Right kidney (tissue), 1 donor: ENCODE data around the gene ATRNL1.
A peak's percentile ranks its signal among the peaks of the same experiment; 100 is the strongest.
"Not testable (repeated sequence)": the region's sequence is repeated elsewhere in the genome, so short reads cannot be mapped to it uniquely, and the experiment has no call there.

Experiments used
- DNase-seq: peaks from one replicate; pipeline ENCODE4 v3.0.0-alpha.2; 2016

The ATRNL1 gene

GRCh38 chr10:115207276-115207675 is 114.1 kb downstream of the ATRNL1 start:
- not testable (repeated sequence) for DNase-seq

DNA sequence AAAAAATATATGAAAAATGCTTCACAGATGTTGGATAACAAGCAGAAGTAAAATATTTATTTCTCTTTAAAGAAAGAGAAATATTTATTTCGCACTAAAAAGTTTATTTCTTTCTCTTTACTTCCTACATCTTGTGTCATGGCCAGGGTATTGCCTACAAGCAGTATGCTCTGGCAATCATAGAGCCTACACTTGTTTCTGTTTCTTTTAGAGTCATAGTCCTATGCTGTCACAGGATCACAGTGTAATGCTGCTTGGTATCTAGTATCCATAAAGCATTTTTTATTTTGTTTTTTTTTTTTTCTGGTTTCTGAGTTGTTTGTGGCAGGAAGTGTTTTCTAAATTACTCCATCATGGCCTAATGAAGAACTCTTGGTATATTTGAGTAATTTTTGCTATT is 116.0 kb downstream of the ATRNL1 start:
- DNase-seq, result peak; percentile 1

GRCh38 chr10:115214829-115215228 is 121.7 kb downstream of the ATRNL1 start:
- no peak for DNase-seq

DNA sequence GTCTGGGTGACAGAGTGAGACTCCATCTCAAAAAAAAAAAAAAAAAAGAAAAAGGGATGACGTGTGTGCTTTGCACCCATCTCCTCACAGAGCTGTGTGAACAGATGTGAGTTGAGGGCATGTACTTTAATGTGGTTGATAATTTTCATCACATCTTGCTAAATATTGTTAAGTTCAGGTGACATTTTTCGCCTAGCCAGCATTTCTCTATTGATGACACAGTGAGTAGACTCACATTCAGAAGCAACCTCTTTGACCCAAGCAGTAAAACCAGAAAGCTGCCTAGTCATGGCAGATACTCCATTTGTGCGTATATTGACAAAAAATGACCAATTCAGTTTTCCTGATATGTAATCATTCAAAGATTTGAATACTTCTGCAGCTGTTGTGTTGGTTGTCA is 126.0 kb downstream of the ATRNL1 start:
- no peak for DNase-seq

GRCh38 chr10:115222039-115222438 is 128.9 kb downstream of the ATRNL1 start:
- no peak for DNase-seq

DNA sequence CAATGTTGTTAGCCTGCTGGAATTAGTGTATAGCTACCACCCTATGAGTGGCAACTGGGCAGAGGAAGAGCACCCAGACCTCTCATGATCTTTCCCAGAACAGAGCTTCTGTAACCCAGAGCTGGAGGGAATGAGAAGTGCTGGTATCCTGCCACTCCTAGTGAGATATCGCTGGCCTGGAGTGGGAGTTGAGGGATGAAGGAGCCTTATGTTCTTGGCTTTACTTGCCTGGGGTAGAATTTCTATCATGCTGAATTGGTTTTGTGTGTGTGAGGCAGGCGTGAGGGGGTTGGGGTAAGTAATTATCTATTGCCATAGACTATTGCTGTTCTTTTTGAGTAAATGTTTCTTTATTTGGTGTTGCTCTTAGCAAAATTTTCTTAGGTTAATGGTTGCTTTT is 146.6 kb downstream of the ATRNL1 start:
- DNase-seq, result no peak

DNA sequence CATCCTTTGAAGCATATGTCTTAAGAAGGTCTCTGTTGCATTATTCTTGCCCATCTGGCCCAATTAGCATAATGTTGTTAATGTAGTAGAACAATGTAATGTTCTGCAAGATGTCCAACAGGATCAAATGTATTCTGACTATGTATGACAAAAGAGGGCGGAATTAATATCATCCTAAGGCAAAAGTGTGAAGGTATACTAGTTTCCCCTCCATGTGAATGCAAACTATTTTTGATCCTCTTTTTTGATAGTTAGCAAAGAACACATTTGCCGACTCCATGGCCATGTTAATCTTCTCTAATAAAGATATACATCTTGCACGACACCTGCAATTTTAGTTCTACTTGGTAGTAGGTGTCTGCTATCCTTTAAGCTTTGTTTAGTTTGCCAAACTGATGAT is 157.6 kb downstream of the ATRNL1 start:
- DNase-seq, result no peak

DNA sequence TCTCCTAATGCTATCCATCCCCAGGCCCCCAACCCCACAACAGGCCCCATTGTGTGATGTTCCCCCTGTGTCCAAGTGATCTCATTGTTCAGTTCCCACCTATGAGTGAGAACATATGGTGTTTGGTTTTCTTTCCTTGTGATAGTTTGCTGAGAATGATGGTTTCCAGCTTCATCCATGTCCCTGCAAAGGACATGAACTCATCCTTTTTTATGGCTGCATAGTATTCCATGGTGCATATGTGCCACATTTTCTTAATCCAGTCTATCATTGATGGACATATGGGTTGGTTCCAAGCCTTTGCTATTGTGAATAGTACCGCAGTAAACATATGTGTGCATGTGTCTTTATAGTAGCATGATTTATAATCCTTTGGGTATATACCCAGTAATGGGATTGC is 160.6 kb downstream of the ATRNL1 start:
- DNase-seq, result not testable (repeated sequence)

- no peak for DNase-seq
These were observed 179.3 kb downstream of the ATRNL1 start for GRCh38 chr10:115272482-115272881.

DNA sequence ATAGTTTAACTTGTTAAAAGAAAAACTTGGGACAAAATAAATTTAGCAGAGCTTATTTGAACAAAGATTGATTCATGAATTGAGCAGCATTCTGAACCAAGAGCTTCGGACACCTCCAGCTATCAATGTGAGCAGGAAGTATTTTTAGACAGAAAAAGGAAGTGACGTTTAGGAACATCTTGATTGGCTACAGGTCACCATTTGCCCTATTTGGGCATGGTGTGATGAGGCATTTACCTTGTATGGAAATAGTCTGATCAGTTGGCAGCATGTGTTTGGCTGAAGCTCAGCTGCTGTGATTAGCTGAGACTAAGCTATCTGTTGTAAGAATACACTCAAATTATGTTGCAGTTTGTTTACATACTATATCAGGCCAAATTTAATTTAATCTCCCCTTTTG is 185.1 kb downstream of the ATRNL1 start:
- DNase-seq, result no peak

DNA sequence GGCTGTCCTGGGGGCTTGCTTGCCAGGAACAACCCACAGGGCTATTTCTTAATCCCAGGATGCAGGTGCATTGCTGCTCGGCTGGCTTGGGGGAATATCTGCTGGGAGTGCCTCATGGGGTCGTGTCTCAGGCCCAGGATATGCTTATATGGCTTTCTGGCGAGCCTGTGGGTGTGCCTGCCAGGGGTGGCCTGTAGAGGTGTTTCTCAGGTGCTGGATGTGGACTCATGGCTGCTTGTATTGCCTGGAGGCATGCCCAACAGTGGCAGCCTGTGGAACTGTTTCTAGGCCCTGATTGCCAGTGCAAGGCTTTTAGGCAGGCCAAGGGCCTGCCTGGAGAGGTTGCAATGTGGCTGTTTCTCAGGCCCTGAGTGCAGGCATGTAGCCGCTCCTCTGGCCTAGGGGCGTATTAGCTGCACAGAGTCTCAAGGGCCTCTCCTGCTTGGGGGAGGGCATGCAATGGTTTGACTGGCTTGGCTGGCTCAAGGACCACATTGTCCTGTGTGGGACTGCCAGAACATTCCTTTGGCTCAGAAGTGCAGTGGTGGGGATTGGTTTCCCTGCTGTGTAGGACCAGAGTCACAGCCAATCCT is 202.1 kb downstream of the ATRNL1 start:
- DNase-seq, result no peak

- DNase-seq, result no peak
These were observed 206.9 kb downstream of the ATRNL1 start for GRCh38 chr10:115300080-115300479.

DNA sequence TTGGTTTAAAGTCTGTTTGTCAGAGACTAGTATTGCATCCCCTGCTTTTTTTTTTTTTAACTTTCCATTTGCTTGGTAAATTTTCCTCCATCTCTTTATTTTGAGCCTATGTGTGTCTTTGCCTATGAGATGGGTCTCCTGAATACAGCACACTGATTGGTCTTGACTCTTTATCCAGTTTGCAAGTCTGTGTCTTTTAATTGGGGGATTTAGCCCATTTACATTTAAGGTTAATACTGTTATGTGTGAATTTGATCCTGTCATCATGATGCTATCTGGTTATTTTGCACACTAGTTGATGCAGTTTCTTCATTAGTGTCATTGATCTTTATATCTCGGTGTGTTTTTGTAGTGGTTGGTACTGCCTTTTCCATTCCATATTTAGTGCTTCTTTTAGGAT is 226.5 kb downstream of the ATRNL1 start:
- not testable (repeated sequence) for DNase-seq

- DNase-seq, result no peak
These were observed 228.2 kb downstream of the ATRNL1 start for GRCh38 chr10:115321360-115321759.

- no peak for DNase-seq
These were observed 235.2 kb downstream of the ATRNL1 start for GRCh38 chr10:115328331-115328730.

GRCh38 chr10:115335366-115335765 is 242.2 kb downstream of the ATRNL1 start:
- no peak for DNase-seq

DNA sequence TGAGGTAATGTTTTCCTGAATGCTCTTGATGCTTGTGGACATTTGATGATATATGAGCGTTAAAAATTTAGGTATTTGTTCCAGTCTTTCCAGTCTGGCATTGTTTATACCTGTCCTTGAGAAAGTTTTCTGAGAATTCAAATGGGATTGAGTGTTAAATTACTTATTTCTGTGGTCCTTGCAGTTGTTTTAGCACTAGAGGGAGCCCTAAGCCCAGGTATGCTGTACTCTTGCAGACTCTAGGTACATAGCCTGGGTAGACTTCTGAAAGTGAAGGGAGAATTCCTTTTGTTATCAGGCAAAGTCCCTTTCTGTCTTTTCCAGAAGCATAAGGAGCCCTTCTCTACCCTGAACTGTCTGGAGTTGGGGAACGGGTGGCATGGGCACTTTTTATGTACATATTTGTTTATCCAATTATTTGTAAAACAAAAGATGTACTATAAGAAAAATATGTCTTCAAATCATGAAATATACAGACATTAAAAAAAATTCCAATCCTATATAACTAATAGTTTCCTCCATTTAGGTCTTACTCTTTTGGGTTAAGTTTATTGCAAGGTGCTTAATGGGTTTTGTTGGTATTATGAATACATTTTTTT is 262.1 kb downstream of the ATRNL1 start:
- no peak for DNase-seq

GRCh38 chr10:115367920-115368319 is 274.8 kb downstream of the ATRNL1 start:
- not testable (repeated sequence) for DNase-seq

DNA sequence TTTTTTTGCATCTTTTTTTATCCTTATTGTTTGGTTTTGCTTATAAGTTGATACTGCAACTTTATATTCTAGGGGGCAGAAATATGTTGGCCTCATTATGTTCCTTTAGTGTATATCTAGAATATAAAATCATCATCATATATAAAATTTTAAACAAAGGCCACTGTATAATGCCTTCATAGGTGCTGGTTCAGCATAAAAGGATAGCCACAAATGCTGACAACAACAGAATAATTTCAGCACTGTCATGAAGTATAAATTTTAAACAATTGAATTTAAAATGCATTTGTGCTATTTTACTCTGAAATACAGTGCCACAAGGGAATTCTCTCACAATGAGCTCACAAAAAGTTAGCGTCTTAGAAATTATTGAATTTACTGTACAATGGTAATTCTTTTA is 285.9 kb downstream of the ATRNL1 start:
- no peak for DNase-seq

DNA sequence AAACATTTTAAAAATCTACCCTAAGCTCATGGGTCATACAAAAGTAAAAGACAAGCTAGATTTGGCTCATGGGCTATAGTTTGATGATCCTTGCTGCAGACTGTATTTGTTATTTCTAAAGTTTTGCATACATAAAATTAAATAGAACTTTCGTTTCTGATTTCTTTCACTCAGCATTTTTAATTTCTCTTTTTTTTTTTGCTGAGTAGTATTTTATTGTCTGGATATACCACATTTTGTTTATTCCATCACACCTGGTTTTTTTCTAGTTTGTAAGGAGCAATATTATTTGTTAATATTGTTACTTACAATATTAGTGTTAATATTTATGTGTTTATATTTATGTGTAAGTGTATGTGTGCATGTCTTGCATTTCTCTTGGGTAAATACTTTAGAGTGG is 291.5 kb downstream of the ATRNL1 start:
- DNase-seq, result no peak

DNA sequence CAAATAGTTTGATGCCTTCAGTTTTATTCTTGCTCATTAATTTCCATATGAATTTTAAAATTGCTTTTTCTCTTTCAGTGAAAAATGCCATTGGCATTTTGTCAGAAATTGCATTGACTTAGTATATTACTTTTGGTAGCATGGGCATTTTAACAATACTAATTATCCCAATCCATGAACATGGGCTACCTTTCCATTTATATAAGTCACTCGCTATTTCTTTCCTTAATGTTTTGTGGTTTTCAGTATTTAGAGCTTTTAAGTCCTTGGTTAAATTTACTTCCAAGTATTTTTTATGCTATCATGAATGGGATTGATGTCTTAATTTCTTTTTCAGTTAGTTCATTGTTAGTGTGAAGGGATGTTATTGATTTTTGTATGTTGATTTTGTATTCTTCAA is 297.4 kb downstream of the ATRNL1 start:
- DNase-seq, result no peak

GRCh38 chr10:115398026-115398425 is 304.9 kb downstream of the ATRNL1 start:
- no peak for DNase-seq

DNA sequence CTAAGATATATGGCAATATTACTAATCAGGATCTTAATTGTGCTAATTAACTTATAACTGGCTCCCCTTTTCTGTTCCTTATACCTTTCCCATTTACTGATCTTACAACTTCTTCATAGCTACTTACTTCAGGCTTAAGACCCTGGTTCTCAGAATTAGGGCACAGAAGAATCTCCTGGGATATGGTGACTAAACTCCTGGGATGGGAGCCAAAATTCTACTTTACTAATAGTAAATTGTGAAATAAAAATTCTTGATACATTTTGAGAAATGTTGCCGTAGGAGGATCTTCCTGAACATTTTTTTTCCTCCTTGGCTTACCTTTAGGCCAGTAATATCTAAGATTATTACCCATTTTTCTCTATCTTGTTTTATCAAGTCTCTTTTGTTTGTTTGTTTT is 309.5 kb downstream of the ATRNL1 start:
- no peak for DNase-seq

DNA sequence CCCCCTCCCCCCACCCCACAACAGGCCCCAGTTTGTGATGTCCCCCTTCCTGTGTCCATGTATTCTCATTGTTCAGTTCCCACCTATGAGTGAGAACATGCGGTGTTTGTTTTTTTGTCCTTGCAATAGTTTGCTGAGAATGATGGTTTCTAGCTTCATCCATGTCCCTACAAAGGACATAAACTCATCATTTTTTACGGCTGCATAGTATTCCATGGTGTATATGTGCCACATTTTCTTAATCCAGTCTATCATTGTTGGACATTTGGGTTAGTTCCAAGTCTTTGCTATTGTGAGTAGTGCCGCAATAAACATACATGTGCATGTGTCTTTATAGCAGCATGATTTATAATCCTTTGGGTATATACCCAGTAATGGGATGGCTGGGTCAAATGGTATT is 312.7 kb downstream of the ATRNL1 start:
- not testable (repeated sequence) for DNase-seq

DNA sequence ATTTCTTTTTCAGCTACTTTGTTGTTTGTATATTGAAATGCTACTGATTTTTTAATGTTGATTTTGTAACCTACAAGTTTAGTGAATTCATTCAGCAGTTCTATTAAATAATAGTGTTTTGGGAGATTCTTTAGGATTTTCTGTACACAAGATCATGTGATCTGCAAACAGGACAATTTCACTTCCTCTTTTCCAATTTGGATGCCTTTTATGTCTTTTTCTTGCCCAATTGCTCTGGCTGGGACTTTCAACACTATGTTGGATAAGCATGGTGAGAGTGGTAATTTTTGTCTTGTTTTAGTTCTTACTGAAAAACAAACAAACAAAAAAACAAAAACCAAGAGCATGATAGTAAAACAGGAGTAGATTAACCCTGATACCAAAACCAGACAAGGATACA is 316.2 kb downstream of the ATRNL1 start:
- no peak for DNase-seq
